BLaER1 (cell line): ENCODE results near the gene EIF4G2.

Source experiments
- H3K27ac ChIP-seq: shearing (Covaris generic); formaldehyde crosslinking; 2 replicates; pipeline ENCODE4 v1.8.1; 2022
- H3K27me3 ChIP-seq: shearing (Covaris generic); formaldehyde crosslinking; 2 replicates; pipeline ENCODE4 v1.8.1; 2022
- H3K36me3 ChIP-seq: shearing (Covaris generic); formaldehyde crosslinking; 2 replicates; pipeline ENCODE4 v1.8.1; 2022
- H3K4me1 ChIP-seq: shearing (Covaris generic); formaldehyde crosslinking; 2 replicates; pipeline ENCODE4 v1.8.1; 2022
- H3K4me2 ChIP-seq: shearing (Covaris generic); formaldehyde crosslinking; 2 replicates; pipeline ENCODE4 v1.8.1; 2022
- H3K4me3 ChIP-seq: shearing (Covaris generic); formaldehyde crosslinking; 2 replicates; pipeline ENCODE4 v1.8.1; 2022
- H3K9ac ChIP-seq: shearing (Covaris generic); formaldehyde crosslinking; 2 replicates; pipeline ENCODE4 v1.8.1; 2022
- H3K9me3 ChIP-seq: shearing (Covaris generic); formaldehyde crosslinking; 2 replicates; pipeline ENCODE4 v1.8.1; 2022
- H4K20me1 ChIP-seq: shearing (Covaris generic); formaldehyde crosslinking; 2 replicates; pipeline ENCODE4 v1.8.1; 2022
- Cebpa-rat ChIP-seq: shearing (Covaris generic); IDR thresholded peaks from 2 replicates; pipeline ENCODE4 v1.8.1; 2022

The EIF4G2 gene

GRCh38 chr11:10796191-10796590, 12.5 kb downstream of the EIF4G2 start:
- H3K4me1 ChIP-seq = peaks cover 14% of the 10 kb centered on the region
- H3K4me2 ChIP-seq = no peak overlapping the region
- no peak overlapping the region for H3K4me3 ChIP-seq
- H3K9ac ChIP-seq = no peak overlapping the region
- no peak overlapping the region for H3K27ac ChIP-seq
- TF ChIP-seq Cebpa-rat = no peak
- H4K20me1 ChIP-seq = peaks cover 62% of the 10 kb centered on the region
- H3K36me3 ChIP-seq = peaks cover 55% of the 10 kb centered on the region
- H3K9me3 ChIP-seq = no peaks in the 10 kb centered on the region
- H3K27me3 ChIP-seq = no peaks in the 10 kb centered on the region

- peaks cover 30% of the 10 kb centered on the region for H3K36me3 ChIP-seq
- H3K4me2 ChIP-seq = peak overlapping the region; percentile 47
- H3K9ac ChIP-seq = no peak overlapping the region
- TF ChIP-seq Cebpa-rat = no peak
- peaks cover 37% of the 10 kb centered on the region for H4K20me1 ChIP-seq
- H3K27me3 ChIP-seq = no peaks in the 10 kb centered on the region
- H3K9me3 ChIP-seq = no peaks in the 10 kb centered on the region
- H3K4me1 ChIP-seq = peaks cover 14% of the 10 kb centered on the region
- no peak overlapping the region for H3K4me3 ChIP-seq
- H3K27ac ChIP-seq = no peak overlapping the region
Observed at GRCh38 chr11:10793470-10794255, 15.1 kb downstream of the EIF4G2 start.

- Histone ChIP-seq H3K4me1 (peaks cover 14% of the 10 kb centered on the region), H3K9me3 (no peaks in the 10 kb centered on the region), H3K27me3 (no peaks in the 10 kb centered on the region), H4K20me1 (peaks cover 25% of the 10 kb centered on the region), H3K36me3 (peaks cover 18% of the 10 kb centered on the region), H3K27ac (no peak overlapping the region), H3K4me3 (no peak overlapping the region), H3K4me2 (peak overlapping the region; percentile 33), H3K9ac (no peak overlapping the region)
- no peak for TF ChIP-seq Cebpa-rat
Observed at GRCh38 chr11:10792385-10793068, 16.2 kb downstream of the EIF4G2 start.

GRCh38 chr11:10786451-10786850, 22.3 kb downstream of the EIF4G2 start:
- Histone ChIP-seq H3K4me1 (peaks cover 17% of the 10 kb centered on the region), H3K36me3 (no peaks in the 10 kb centered on the region), H3K9ac (no peak overlapping the region), H3K27me3 (no peaks in the 10 kb centered on the region), H3K9me3 (no peaks in the 10 kb centered on the region), H3K4me3 (no peak overlapping the region), H3K4me2 (peak overlapping the region; percentile 48; the same call in 1 of the 2 replicates), H4K20me1 (no peaks in the 10 kb centered on the region), H3K27ac (no peak overlapping the region)
- TF ChIP-seq Cebpa-rat = no peak

- no peak for TF ChIP-seq Cebpa-rat
- Histone ChIP-seq H3K27me3 (no peaks in the 10 kb centered on the region), H3K9me3 (no peaks in the 10 kb centered on the region), H3K36me3 (peaks cover 4% of the 10 kb centered on the region), H3K4me3 (no peak overlapping the region), H3K4me2 (peak overlapping the region; percentile 57; the same call in 1 of the 2 replicates), H3K9ac (no peak overlapping the region), H3K27ac (no peak overlapping the region), H4K20me1 (no peaks in the 10 kb centered on the region), H3K4me1 (peaks cover 17% of the 10 kb centered on the region)
Observed at GRCh38 chr11:10785146-10785474, 23.6 kb downstream of the EIF4G2 start.

- Histone ChIP-seq H3K4me3 (no peak overlapping the region), H4K20me1 (no peaks in the 10 kb centered on the region), H3K4me1 (peaks cover 17% of the 10 kb centered on the region), H3K9me3 (no peaks in the 10 kb centered on the region), H3K9ac (no peak overlapping the region), H3K27ac (no peak overlapping the region), H3K4me2 (peak overlapping the region; percentile 57), H3K27me3 (no peaks in the 10 kb centered on the region), H3K36me3 (peaks cover 6% of the 10 kb centered on the region)
- TF ChIP-seq Cebpa-rat = no peak
Observed at GRCh38 chr11:10784232-10785145, 24.2 kb downstream of the EIF4G2 start.

GRCh38 chr11:10780040-10780439, 28.7 kb downstream of the EIF4G2 start:
- Histone ChIP-seq H3K36me3 (peaks cover 6% of the 10 kb centered on the region), H3K4me3 (no peak overlapping the region), H3K9ac (no peak overlapping the region), H4K20me1 (no peaks in the 10 kb centered on the region), H3K9me3 (no peaks in the 10 kb centered on the region), H3K4me2 (no peak overlapping the region), H3K27ac (no peak overlapping the region), H3K27me3 (no peaks in the 10 kb centered on the region), H3K4me1 (peaks cover 10% of the 10 kb centered on the region)
- no peak for TF ChIP-seq Cebpa-rat

GRCh38 chr11:10779086-10779485, 29.6 kb downstream of the EIF4G2 start:
- no peak for TF ChIP-seq Cebpa-rat
- H3K4me1 ChIP-seq = peaks cover under 1% of the 10 kb centered on the region; the same call in 1 of the 2 replicates
- H3K4me3 ChIP-seq = no peak overlapping the region
- no peak overlapping the region for H3K4me2 ChIP-seq
- H3K36me3 ChIP-seq = peaks cover 6% of the 10 kb centered on the region
- no peaks in the 10 kb centered on the region for H3K27me3 ChIP-seq
- H3K9ac ChIP-seq = no peak overlapping the region
- H3K9me3 ChIP-seq = no peaks in the 10 kb centered on the region
- H4K20me1 ChIP-seq = no peaks in the 10 kb centered on the region
- H3K27ac ChIP-seq = no peak overlapping the region

- no peak overlapping the region for H3K4me2 ChIP-seq
- H3K9ac ChIP-seq = no peak overlapping the region
- H4K20me1 ChIP-seq = no peaks in the 10 kb centered on the region
- H3K27ac ChIP-seq = no peak overlapping the region
- no peaks in the 10 kb centered on the region for H3K9me3 ChIP-seq
- H3K36me3 ChIP-seq = peaks cover 6% of the 10 kb centered on the region
- no peaks in the 10 kb centered on the region for H3K27me3 ChIP-seq
- no peak for TF ChIP-seq Cebpa-rat
- H3K4me3 ChIP-seq = no peak overlapping the region
- no peaks in the 10 kb centered on the region for H3K4me1 ChIP-seq
Observed at GRCh38 chr11:10778217-10778970, 30.3 kb downstream of the EIF4G2 start.
